IMR-90 (cell line): ENCODE measurements around the gene PTPRN2. TPM values are rescaled to one million over a fixed set of nuclear protein-coding genes. Genes with fewer than 3 reads are reported as not detected.

Source experiments
- ATAC-seq: fragments of 200-7000 bp; cut with Tn5 transposase; 2 replicates; pipeline ENCODE4 v1.9.1; 2020; ENCODE audit warnings: low read depth, mild to moderate bottlenecking, moderate library complexity
- BruUV-seq: library from RNA; stranded (reverse); fragments of 400-500 nt; replicated peaks from 2 replicates; lab custom pipeline; 2021; lab: Mats Ljungman, UMichigan
- CTCF ChIA-PET: fragments of 300-600 bp; formaldehyde crosslinking; extraction: SDS; loops from one replicate; lab custom pipeline; 2021; ENCODE audit warnings: antibody characterized with exemption; lab: Yijun Ruan, JAX
- POLR2A ChIA-PET: fragments of 300-600 bp; sonication (Branson Sonifier 250); formaldehyde crosslinking; loops from one replicate; lab custom pipeline; 2022; ENCODE audit warnings: antibody characterized with exemption; ENCODE audit not compliant: unreplicated experiment; lab: Charles Lee
- DNase-seq: peaks from one replicate; pipeline ENCODE4 v3.0.0; 2013
- H2AFZ ChIP-seq: replicated peaks from 2 replicates; pipeline ENCODE3; 2013; ENCODE audit warnings: low read length, mild to moderate bottlenecking; ENCODE audit not compliant: poor library complexity
- H2AK5ac ChIP-seq: 2 replicates; pipeline ENCODE4 v1.6.1; 2013; ENCODE audit warnings: low read depth, low read length, inconsistent platforms
- H2AK9ac ChIP-seq: replicated peaks from 2 replicates; pipeline ENCODE3; 2013; ENCODE audit warnings: mild to moderate bottlenecking, low read depth, low read length, moderate library complexity; ENCODE audit not compliant: poor library complexity
- H2BK120ac ChIP-seq: 2 replicates; pipeline ENCODE4 v1.6.1; 2013; ENCODE audit warnings: low read depth, low read length, inconsistent platforms
- H2BK15ac ChIP-seq: 3 replicates; pipeline ENCODE4 v1.6.1; 2013; ENCODE audit warnings: low read depth, low read length, inconsistent platforms
- H2BK20ac ChIP-seq: 2 replicates; pipeline ENCODE4 v1.6.1; 2013; ENCODE audit warnings: low read depth, mild to moderate bottlenecking, inconsistent platforms, low read length, moderate library complexity
- H2BK5ac ChIP-seq: 2 replicates; pipeline ENCODE4 v1.6.1; 2013; ENCODE audit warnings: mild to moderate bottlenecking, low read depth, low read length, inconsistent platforms; ENCODE audit not compliant: poor library complexity, severe bottlenecking
- H3K14ac ChIP-seq: replicated peaks from 2 replicates; pipeline ENCODE4 v1.6.1; 2013; ENCODE audit warnings: low read depth, low read length, inconsistent platforms
- H3K18ac ChIP-seq: 2 replicates; pipeline ENCODE4 v1.6.1; 2013; ENCODE audit warnings: low read depth, low read length, control low read depth
- H3K23ac ChIP-seq: 2 replicates; pipeline ENCODE4 v1.6.1; 2013; ENCODE audit warnings: low read depth, low read length, inconsistent platforms
- H3K27ac ChIP-seq: 2 replicates; pipeline ENCODE4 v1.5.1; 2013; ENCODE audit warnings: mild to moderate bottlenecking, control low read depth, low read length; ENCODE audit not compliant: insufficient read depth
- H3K27me3 ChIP-seq: 2 replicates; pipeline ENCODE4 v1.6.1; 2013; ENCODE audit warnings: low read length; ENCODE audit not compliant: control insufficient read depth, insufficient read depth
- H3K36me3 ChIP-seq: 2 replicates; pipeline ENCODE4 v1.6.1; 2013; ENCODE audit warnings: low read length, mixed read lengths; ENCODE audit not compliant: control insufficient read depth, insufficient read depth
- H3K4ac ChIP-seq: 2 replicates; pipeline ENCODE4 v1.6.1; 2013; ENCODE audit warnings: low read depth, low read length, inconsistent platforms
- H3K4me1 ChIP-seq: 2 replicates; pipeline ENCODE4 v1.6.1; 2013; ENCODE audit warnings: low read length, mixed read lengths; ENCODE audit not compliant: control insufficient read depth, insufficient read depth
- H3K4me2 ChIP-seq: 2 replicates; pipeline ENCODE4 v1.6.1; 2013; ENCODE audit warnings: low read depth, mild to moderate bottlenecking, control low read depth, low read length, moderate library complexity
- H3K4me3 ChIP-seq: 2 replicates; pipeline ENCODE4 v1.5.1; 2013; ENCODE audit warnings: low read depth, mild to moderate bottlenecking, control low read depth, low read length, moderate library complexity; ENCODE audit not compliant: insufficient read depth
- H3K56ac ChIP-seq: 2 replicates; pipeline ENCODE4 v1.6.1; 2013; ENCODE audit warnings: low read length, inconsistent platforms; ENCODE audit not compliant: insufficient read depth; ENCODE audit errors: extremely low read depth
- H3K79me1 ChIP-seq, 2 experiments: 2 replicates each; pipeline ENCODE4 v1.6.1; 2013; ENCODE audit warnings: low read length in 2 of 2, inconsistent platforms in 1 of 2, low read depth in 1 of 2
- H3K9ac ChIP-seq: 2 replicates; pipeline ENCODE4 v1.6.1; 2013; ENCODE audit warnings: low read depth, low read length, control low read depth
- H3K9me1 ChIP-seq: 2 replicates; pipeline ENCODE4 v1.6.1; 2013; ENCODE audit warnings: low read length, inconsistent platforms; ENCODE audit not compliant: insufficient read depth
- H3K9me3 ChIP-seq: 2 replicates; pipeline ENCODE4 v1.6.1; 2013; ENCODE audit warnings: low read length; ENCODE audit not compliant: control insufficient read depth, insufficient read depth
- H4K20me1 ChIP-seq: 2 replicates; pipeline ENCODE4 v1.6.1; 2013; ENCODE audit warnings: low read length, inconsistent platforms; ENCODE audit not compliant: insufficient read depth
- H4K5ac ChIP-seq: 2 replicates; pipeline ENCODE4 v1.6.1; 2013; ENCODE audit warnings: mild to moderate bottlenecking, low read depth, low read length, control low read depth
- H4K8ac ChIP-seq, 2 experiments: 2 replicates each; pipeline ENCODE4 v1.6.1; 2013; ENCODE audit warnings: low read depth in 2 of 2, low read length in 2 of 2, control low read depth in 1 of 2, inconsistent platforms in 1 of 2
- H4K91ac ChIP-seq: 2 replicates; pipeline ENCODE4 v1.6.1; 2013; ENCODE audit warnings: low read depth, low read length, inconsistent platforms; ENCODE audit not compliant: insufficient read depth
- BHLHE40 ChIP-seq: fragments of 150-350 bp; IDR thresholded peaks from 2 replicates; pipeline ENCODE4 v1.6.1; 2016; ENCODE audit warnings: mild to moderate bottlenecking, low read depth, low read length
- CEBPB ChIP-seq: IDR thresholded peaks from 2 replicates; pipeline ENCODE4 v1.6.1; 2012; ENCODE audit warnings: low read depth, low read length, improper control_type of control experiment
- CHD1 ChIP-seq: IDR thresholded peaks from 2 replicates; pipeline ENCODE4 v1.6.1; 2012; ENCODE audit warnings: low read depth, low read length, improper control_type of control experiment
- CTCF ChIP-seq: conservative IDR thresholded peaks from 2 replicates; pipeline ENCODE4 v1.5.1; 2012; ENCODE audit warnings: mild to moderate bottlenecking, low read depth, low read length, improper control_type of control experiment
- FOS ChIP-seq: fragments of 150-350 bp; IDR thresholded peaks from 2 replicates; pipeline ENCODE4 v1.6.1; 2016; ENCODE audit warnings: low read depth, low read length
- MAFK ChIP-seq: IDR thresholded peaks from 2 replicates; pipeline ENCODE4 v1.6.1; 2012; ENCODE audit warnings: low read depth, low read length, improper control_type of control experiment
- MAZ ChIP-seq: IDR thresholded peaks from 2 replicates; pipeline ENCODE4 v1.6.1; 2012; ENCODE audit warnings: low read depth, mild to moderate bottlenecking, low read length, improper control_type of control experiment, moderate library complexity, borderline replicate concordance
- NFE2L2 ChIP-seq: fragments of 150-350 bp; IDR thresholded peaks from 2 replicates; pipeline ENCODE4 v1.6.1; 2016; ENCODE audit warnings: low read depth, mild to moderate bottlenecking, low read length
- RAD21 ChIP-seq: IDR thresholded peaks from 2 replicates; pipeline ENCODE4 v1.6.1; 2012; ENCODE audit warnings: low read length, improper control_type of control experiment
- RCOR1 ChIP-seq: IDR thresholded peaks from 2 replicates; pipeline ENCODE4 v1.6.1; 2012; ENCODE audit warnings: mild to moderate bottlenecking, low read length, improper control_type of control experiment; ENCODE audit not compliant: insufficient replicate concordance
- RFX5 ChIP-seq: IDR thresholded peaks from 2 replicates; pipeline ENCODE4 v1.8.0; 2012; ENCODE audit warnings: low read depth, mild to moderate bottlenecking, low read length, moderate library complexity
- USF2 ChIP-seq: fragments of 150-350 bp; IDR thresholded peaks from 2 replicates; pipeline ENCODE4 v1.6.1; 2017; ENCODE audit warnings: mild to moderate bottlenecking, antibody characterized with exemption, low read length, low read depth
- WGBS, 2 experiments: methylation state at CpG; one replicate each; pipeline versions ENCODE4 v1.1.5 to v1.1.7; 2013; ENCODE audit warnings: missing lambda C conversion rate in 2 of 2; ENCODE audit not compliant: insufficient read length in 1 of 2; ENCODE audit errors: extremely low coverage in 2 of 2; 5-methylcytosine and 5-hydroxymethylcytosine counted together
- dilution Hi-C: fragments of 300-500 bp; cut with HindIII; formaldehyde crosslinking; loops from one replicate; pipeline ENCODE4 v1.14.3; 2018; ENCODE audit warnings: low sequenced_read_pairs; ENCODE audit not compliant: unreplicated experiment
- in situ Hi-C: fragments of 300-500 bp; cut with MboI; formaldehyde crosslinking; loops from 3 replicates; pipeline ENCODE4 v1.14.3; 2019; ENCODE audit warnings: low sequenced_read_pairs, inconsistent platforms, mixed read lengths
- intact Hi-C: fragments of 100-400 bp; cut with micrococcal nuclease; formaldehyde crosslinking; loops from 2 replicates; pipeline ENCODE4 v1.10.0; 2022
- polyA plus RNA-seq, 3 experiments: library from polyadenylated mRNA; depleted of rRNA; stranded (reverse); fragments of >200 nt; gene quantifications; 2 replicates each; pipeline ENCODE4 v1.2.3, GENCODE V29; 2012; ENCODE audit warnings: low replicate concordance in 1 of 3
- total RNA-seq: library from RNA; depleted of rRNA; stranded (reverse); fragments of >200 nt; gene quantifications from 2 replicates; pipeline ENCODE4 v1.2.3, GENCODE V29; 2012

The PTPRN2 gene
- total and polyA plus RNA-seq, 2 of the 4 experiments (the other 2 are of a cell fraction): 0.03 TPM; not detected in 1

- no peak overlapping the region for H2BK15ac ChIP-seq
- no peak overlapping the region for H2AFZ ChIP-seq
- dilution Hi-C loops (no loop called here), in situ Hi-C loops (no loop called here), intact Hi-C loops (no loop called here)
- no peak overlapping the region for H3K23ac ChIP-seq
- no peak overlapping the region for H3K9ac ChIP-seq
- no peak overlapping the region for H3K56ac ChIP-seq
- ChIA-PET POLR2A (no interaction called here), CTCF (no interaction called here)
- no peak for TF ChIP-seq CEBPB
- no peak for TF ChIP-seq NFE2L2
- TF ChIP-seq MAFK: no peak
- TF ChIP-seq BHLHE40: no peak
- no peak for TF ChIP-seq RFX5
- no peak for TF ChIP-seq RCOR1
- TF ChIP-seq RAD21: no peak
- no peak for TF ChIP-seq CHD1
- no peak for TF ChIP-seq MAZ
- no peak for TF ChIP-seq CTCF
- TF ChIP-seq USF2: no peak
- no peak for TF ChIP-seq FOS
- H2BK120ac ChIP-seq: no peak overlapping the region
- H3K4me1 ChIP-seq: no peaks in the 10 kb centered on the region
- H4K20me1 ChIP-seq: no peaks in the 10 kb centered on the region
- H3K36me3 ChIP-seq: no peaks in the 10 kb centered on the region
- H3K14ac ChIP-seq: no peak overlapping the region
- no peak overlapping the region for H2AK9ac ChIP-seq
- BruUV-seq: no TSS peak
- H2BK5ac ChIP-seq: no peak overlapping the region
- no peak overlapping the region for H2BK20ac ChIP-seq
- H3K9me1 ChIP-seq: no peaks in the 10 kb centered on the region
- WGBS, 2 experiments: 54% methylated on average over 3 of the region's 11 CpGs; no CpG with 5 or more reads in 1 of the 2 experiments
- H3K4ac ChIP-seq: no peak overlapping the region
- H3K79me1 ChIP-seq: no peaks in the 10 kb centered on the region
- H3K9me3 ChIP-seq: peaks cover 61% of the 10 kb centered on the region
- H3K4me3 ChIP-seq: no peak overlapping the region
- ATAC-seq (no peak), DNase-seq (no peak)
- H3K18ac ChIP-seq: no peak overlapping the region
- H4K91ac ChIP-seq: no peak overlapping the region
- H4K8ac ChIP-seq: no peak overlapping the region
- no peak overlapping the region for H4K5ac ChIP-seq
- no peak overlapping the region for H3K4me2 ChIP-seq
- H3K27ac ChIP-seq: no peak overlapping the region
- H2AK5ac ChIP-seq: no peak overlapping the region
- H3K27me3 ChIP-seq: no peaks in the 10 kb centered on the region
Measured at GRCh38 chr7:157991761-157992160, 595.9 kb downstream of the PTPRN2 start.
